ENCODE data around the gene PDPN. TPM values are rescaled to one million over a fixed set of nuclear protein-coding genes. Genes with fewer than 3 reads are reported as not detected.

PDPN gene
- total and polyA plus RNA-seq, 2 experiments from 2014 or later, result 67.3 to 82.8 TPM

DNA sequence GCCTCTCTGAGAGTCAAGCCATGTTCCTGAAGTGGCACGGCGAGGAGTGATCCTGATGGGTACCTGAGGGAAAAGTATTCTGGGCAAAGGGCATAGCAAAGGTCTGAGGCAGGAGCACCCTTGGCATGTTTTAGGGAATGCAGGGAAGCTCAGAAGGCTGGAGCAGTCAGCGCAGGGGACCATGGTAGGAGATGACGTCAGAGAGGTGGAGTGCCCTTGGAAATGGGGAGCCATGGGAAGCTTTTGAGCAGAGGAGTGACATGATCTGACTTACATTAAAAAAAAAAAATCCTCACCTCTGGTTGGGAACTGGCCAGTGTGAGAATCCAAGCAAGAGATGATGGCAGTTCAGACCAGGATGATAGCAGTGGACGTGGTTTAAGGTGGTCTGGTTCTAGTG lies 37.2 kb downstream of the PDPN start:
- no peak for DNase-seq (ENCODE audit: low spot score)
- Histone ChIP-seq H3K9me2 (ENCODE audit: insufficient read depth) (no peaks in the 10 kb centered on the region), H3K27ac (ENCODE audit: low read depth) (no peak overlapping the region), H3K36me3 (ENCODE audit: insufficient read depth) (0 out of 2 replicates have a peak, but pooled peaks cover 4% of the 10 kb centered on the region), H3K4me1 (ENCODE audit: insufficient read depth) (peaks cover 12% of the 10 kb centered on the region), H4K20me1 (replicated peaks; ENCODE audit: insufficient read depth) (no peaks in the 10 kb centered on the region), H3K79me2 (replicated peaks; ENCODE audit: insufficient read depth) (no peaks in the 10 kb centered on the region), H3K4me2 (no peak overlapping the region), H2AFZ (no peak overlapping the region), H3F3A (replicated peaks; ENCODE audit: low read depth) (no peaks in the 10 kb centered on the region), H3K4me3 (no peak overlapping the region), H3K27me3 (ENCODE audit: insufficient read depth) (no peaks in the 10 kb centered on the region)
- ATAC-seq, result no peak
- Mint-ChIP-seq H3K27ac (no peak overlapping the region), H3K4me1 (peaks cover 11% of the 10 kb centered on the region), H3K36me3 (ENCODE audit: low read depth) (peaks cover 24% of the 10 kb centered on the region), H3K27me3 (ENCODE audit: insufficient read depth, low read depth, poor library complexity) (peaks cover 22% of the 10 kb centered on the region), H3K9me3 (no peaks in the 10 kb centered on the region), H3K4me3 (no peak overlapping the region)
- TF ChIP-seq NANOG (IDR thresholded peaks at IDR 0.05; ENCODE audit: borderline replicate concordance) (no peak), EZH2phosphoT487 (IDR thresholded peaks at IDR 0.05; ENCODE audit: unreplicated experiment) (no peak), ZNF331 (CRISPR knock-in tag; IDR thresholded peaks at IDR 0.05; ENCODE audit: low read depth) (no peak), JUNB (IDR thresholded peaks at IDR 0.05; ENCODE audit: unreplicated experiment) (no peak), EZH2 (IDR thresholded peaks at IDR 0.05; ENCODE audit: low read depth, unreplicated experiment) (no peak), STAT1 (IDR thresholded peaks at IDR 0.05; ENCODE audit: unreplicated experiment) (no peak), CREB1 (CRISPR knock-in tag; IDR thresholded peaks at IDR 0.05; ENCODE audit: low read depth) (no peak), POLR2AphosphoS5 (IDR thresholded peaks at IDR 0.05; ENCODE audit: low read depth) (no peak), ZNF114 (CRISPR knock-in tag; IDR thresholded peaks at IDR 0.05) (no peak)
- TF ChIP-seq, protein P1, sequence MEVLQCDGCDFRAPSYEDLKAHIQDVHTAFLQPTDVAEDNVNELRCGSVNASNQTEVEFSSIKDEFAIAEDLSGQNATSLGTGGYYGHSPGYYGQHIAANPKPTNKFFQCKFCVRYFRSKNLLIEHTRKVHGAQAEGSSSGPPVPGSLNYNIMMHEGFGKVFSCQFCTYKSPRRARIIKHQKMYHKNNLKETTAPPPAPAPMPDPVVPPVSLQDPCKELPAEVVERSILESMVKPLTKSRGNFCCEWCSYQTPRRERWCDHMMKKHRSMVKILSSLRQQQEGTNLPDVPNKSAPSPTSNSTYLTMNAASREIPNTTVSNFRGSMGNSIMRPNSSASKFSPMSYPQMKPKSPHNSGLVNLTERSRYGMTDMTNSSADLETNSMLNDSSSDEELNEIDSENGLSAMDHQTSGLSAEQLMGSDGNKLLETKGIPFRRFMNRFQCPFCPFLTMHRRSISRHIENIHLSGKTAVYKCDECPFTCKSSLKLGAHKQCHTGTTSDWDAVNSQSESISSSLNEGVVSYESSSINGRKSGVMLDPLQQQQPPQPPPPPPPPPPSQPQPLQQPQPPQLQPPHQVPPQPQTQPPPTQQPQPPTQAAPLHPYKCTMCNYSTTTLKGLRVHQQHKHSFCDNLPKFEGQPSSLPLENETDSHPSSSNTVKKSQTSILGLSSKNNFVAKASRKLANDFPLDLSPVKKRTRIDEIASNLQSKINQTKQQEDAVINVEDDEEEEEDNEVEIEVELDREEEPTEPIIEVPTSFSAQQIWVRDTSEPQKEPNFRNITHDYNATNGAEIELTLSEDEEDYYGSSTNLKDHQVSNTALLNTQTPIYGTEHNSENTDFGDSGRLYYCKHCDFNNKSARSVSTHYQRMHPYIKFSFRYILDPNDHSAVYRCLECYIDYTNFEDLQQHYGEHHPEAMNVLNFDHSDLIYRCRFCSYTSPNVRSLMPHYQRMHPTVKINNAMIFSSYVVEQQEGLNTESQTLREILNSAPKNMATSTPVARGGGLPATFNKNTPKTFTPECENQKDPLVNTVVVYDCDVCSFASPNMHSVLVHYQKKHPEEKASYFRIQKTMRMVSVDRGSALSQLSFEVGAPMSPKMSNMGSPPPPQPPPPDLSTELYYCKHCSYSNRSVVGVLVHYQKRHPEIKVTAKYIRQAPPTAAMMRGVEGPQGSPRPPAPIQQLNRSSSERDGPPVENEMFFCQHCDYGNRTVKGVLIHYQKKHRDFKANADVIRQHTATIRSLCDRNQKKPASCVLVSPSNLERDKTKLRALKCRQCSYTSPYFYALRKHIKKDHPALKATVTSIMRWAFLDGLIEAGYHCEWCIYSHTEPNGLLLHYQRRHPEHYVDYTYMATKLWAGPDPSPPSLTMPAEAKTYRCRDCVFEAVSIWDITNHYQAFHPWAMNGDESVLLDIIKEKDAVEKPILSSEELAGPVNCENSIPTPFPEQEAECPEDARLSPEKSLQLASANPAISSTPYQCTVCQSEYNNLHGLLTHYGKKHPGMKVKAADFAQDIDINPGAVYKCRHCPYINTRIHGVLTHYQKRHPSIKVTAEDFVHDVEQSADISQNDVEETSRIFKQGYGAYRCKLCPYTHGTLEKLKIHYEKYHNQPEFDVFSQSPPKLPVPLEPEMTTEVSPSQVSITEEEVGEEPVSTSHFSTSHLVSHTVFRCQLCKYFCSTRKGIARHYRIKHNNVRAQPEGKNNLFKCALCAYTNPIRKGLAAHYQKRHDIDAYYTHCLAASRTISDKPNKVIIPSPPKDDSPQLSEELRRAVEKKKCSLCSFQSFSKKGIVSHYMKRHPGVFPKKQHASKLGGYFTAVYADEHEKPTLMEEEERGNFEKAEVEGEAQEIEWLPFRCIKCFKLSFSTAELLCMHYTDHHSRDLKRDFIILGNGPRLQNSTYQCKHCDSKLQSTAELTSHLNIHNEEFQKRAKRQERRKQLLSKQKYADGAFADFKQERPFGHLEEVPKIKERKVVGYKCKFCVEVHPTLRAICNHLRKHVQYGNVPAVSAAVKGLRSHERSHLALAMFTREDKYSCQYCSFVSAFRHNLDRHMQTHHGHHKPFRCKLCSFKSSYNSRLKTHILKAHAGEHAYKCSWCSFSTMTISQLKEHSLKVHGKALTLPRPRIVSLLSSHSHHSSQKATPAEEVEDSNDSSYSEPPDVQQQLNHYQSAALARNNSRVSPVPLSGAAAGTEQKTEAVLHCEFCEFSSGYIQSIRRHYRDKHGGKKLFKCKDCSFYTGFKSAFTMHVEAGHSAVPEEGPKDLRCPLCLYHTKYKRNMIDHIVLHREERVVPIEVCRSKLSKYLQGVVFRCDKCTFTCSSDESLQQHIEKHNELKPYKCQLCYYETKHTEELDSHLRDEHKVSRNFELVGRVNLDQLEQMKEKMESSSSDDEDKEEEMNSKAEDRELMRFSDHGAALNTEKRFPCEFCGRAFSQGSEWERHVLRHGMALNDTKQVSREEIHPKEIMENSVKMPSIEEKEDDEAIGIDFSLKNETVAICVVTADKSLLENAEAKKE (CRISPR knock-in tag; IDR thresholded peaks at IDR 0.05), result no peak
- TF ChIP-seq, protein P2, sequence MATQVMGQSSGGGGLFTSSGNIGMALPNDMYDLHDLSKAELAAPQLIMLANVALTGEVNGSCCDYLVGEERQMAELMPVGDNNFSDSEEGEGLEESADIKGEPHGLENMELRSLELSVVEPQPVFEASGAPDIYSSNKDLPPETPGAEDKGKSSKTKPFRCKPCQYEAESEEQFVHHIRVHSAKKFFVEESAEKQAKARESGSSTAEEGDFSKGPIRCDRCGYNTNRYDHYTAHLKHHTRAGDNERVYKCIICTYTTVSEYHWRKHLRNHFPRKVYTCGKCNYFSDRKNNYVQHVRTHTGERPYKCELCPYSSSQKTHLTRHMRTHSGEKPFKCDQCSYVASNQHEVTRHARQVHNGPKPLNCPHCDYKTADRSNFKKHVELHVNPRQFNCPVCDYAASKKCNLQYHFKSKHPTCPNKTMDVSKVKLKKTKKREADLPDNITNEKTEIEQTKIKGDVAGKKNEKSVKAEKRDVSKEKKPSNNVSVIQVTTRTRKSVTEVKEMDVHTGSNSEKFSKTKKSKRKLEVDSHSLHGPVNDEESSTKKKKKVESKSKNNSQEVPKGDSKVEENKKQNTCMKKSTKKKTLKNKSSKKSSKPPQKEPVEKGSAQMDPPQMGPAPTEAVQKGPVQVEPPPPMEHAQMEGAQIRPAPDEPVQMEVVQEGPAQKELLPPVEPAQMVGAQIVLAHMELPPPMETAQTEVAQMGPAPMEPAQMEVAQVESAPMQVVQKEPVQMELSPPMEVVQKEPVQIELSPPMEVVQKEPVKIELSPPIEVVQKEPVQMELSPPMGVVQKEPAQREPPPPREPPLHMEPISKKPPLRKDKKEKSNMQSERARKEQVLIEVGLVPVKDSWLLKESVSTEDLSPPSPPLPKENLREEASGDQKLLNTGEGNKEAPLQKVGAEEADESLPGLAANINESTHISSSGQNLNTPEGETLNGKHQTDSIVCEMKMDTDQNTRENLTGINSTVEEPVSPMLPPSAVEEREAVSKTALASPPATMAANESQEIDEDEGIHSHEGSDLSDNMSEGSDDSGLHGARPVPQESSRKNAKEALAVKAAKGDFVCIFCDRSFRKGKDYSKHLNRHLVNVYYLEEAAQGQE (IDR thresholded peaks at IDR 0.05; ENCODE audit: unreplicated experiment), result no peak
- TF ChIP-seq, protein P3, sequence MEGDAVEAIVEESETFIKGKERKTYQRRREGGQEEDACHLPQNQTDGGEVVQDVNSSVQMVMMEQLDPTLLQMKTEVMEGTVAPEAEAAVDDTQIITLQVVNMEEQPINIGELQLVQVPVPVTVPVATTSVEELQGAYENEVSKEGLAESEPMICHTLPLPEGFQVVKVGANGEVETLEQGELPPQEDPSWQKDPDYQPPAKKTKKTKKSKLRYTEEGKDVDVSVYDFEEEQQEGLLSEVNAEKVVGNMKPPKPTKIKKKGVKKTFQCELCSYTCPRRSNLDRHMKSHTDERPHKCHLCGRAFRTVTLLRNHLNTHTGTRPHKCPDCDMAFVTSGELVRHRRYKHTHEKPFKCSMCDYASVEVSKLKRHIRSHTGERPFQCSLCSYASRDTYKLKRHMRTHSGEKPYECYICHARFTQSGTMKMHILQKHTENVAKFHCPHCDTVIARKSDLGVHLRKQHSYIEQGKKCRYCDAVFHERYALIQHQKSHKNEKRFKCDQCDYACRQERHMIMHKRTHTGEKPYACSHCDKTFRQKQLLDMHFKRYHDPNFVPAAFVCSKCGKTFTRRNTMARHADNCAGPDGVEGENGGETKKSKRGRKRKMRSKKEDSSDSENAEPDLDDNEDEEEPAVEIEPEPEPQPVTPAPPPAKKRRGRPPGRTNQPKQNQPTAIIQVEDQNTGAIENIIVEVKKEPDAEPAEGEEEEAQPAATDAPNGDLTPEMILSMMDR (conservative IDR thresholded peaks at IDR 0.05; ENCODE audit: low read depth in 2 of 2), result no peak
- TF ChIP-seq, protein P4, sequence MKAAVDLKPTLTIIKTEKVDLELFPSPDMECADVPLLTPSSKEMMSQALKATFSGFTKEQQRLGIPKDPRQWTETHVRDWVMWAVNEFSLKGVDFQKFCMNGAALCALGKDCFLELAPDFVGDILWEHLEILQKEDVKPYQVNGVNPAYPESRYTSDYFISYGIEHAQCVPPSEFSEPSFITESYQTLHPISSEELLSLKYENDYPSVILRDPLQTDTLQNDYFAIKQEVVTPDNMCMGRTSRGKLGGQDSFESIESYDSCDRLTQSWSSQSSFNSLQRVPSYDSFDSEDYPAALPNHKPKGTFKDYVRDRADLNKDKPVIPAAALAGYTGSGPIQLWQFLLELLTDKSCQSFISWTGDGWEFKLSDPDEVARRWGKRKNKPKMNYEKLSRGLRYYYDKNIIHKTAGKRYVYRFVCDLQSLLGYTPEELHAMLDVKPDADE (IDR thresholded peaks at IDR 0.05), result no peak

All from GM23338 (cell line).